Panc1 (cell line): ENCODE measurements around the gene RHBDL3. TPM values are rescaled to one million over a fixed set of nuclear protein-coding genes. Genes with fewer than 3 reads are reported as not detected.

Experiments
- ATAC-seq: fragments of 200-7000 bp; cut with Tn5 transposase; 2 replicates; pipeline ENCODE4 v1.9.1; 2020; ENCODE audit warnings: mild to moderate bottlenecking, moderate library complexity
- BruUV-seq: library from RNA; stranded (reverse); fragments of 400-500 nt; replicated peaks from 2 replicates; lab custom pipeline; 2021; lab: Mats Ljungman, UMichigan
- CTCF ChIA-PET: fragments of 300-600 bp; sonication (Branson Sonifier 250); formaldehyde crosslinking; loops from one replicate; lab custom pipeline; 2022; ENCODE audit warnings: antibody characterized with exemption; lab: Charles Lee
- POLR2A ChIA-PET: fragments of 300-600 bp; sonication (Branson Sonifier 250); formaldehyde crosslinking; loops from one replicate; lab custom pipeline; 2022; ENCODE audit warnings: antibody characterized with exemption; lab: Charles Lee
- DNase-seq: peaks from one replicate; pipeline ENCODE4 v3.0.0-alpha.2; 2010; ENCODE audit warnings: low read depth, low spot score
- H3K27ac ChIP-seq: 2 replicates; pipeline ENCODE4 v1.5.1; 2011; ENCODE audit warnings: mild to moderate bottlenecking, low read length, inconsistent platforms
- H3K27me3 ChIP-seq: fragments of 200-500 bp; sonication (Bioruptor generic); 2 replicates; pipeline ENCODE4 v1.6.0; 2014; ENCODE audit warnings: low read length, inconsistent platforms; ENCODE audit not compliant: control insufficient read depth, insufficient read depth
- H3K36me3 ChIP-seq: fragments of 200-500 bp; sonication (Bioruptor generic); 2 replicates; pipeline ENCODE4 v1.5.1; 2014; ENCODE audit warnings: inconsistent platforms, mild to moderate bottlenecking, low read length, moderate library complexity; ENCODE audit not compliant: control insufficient read depth, insufficient read depth
- H3K4me1 ChIP-seq: 2 replicates; pipeline ENCODE4 v1.5.1; 2011; ENCODE audit warnings: inconsistent platforms, mild to moderate bottlenecking, low read length, moderate library complexity; ENCODE audit not compliant: control insufficient read depth, insufficient read depth
- H3K4me3 ChIP-seq, 2 experiments: 2 replicates each; pipeline ENCODE4 v1.5.1; 2011 to 2012; ENCODE audit warnings: low read depth in 2 of 2, low read length in 2 of 2, mild to moderate bottlenecking in 2 of 2, inconsistent platforms in 1 of 2, moderate library complexity in 1 of 2
- H3K9me3 ChIP-seq: fragments of 200-500 bp; sonication (Bioruptor generic); 2 replicates; pipeline ENCODE4 v1.5.1; 2014; ENCODE audit warnings: low read depth, mild to moderate bottlenecking, inconsistent platforms, low read length, moderate library complexity; ENCODE audit not compliant: control insufficient read depth, insufficient read depth
- POLR2AphosphoS5 ChIP-seq: IDR thresholded peaks from 2 replicates; pipeline ENCODE4 v1.6.1; 2012; ENCODE audit warnings: mild to moderate bottlenecking, low read depth, low read length, moderate library complexity
- SIN3A ChIP-seq: IDR thresholded peaks from 2 replicates; pipeline ENCODE4 v1.6.1; 2012; ENCODE audit warnings: low read depth, mild to moderate bottlenecking, low read length, moderate library complexity, borderline replicate concordance; ENCODE audit not compliant: insufficient read depth
- TCF7L2 ChIP-seq: IDR thresholded peaks from 2 replicates; pipeline ENCODE4 v1.6.1; 2011; ENCODE audit warnings: mild to moderate bottlenecking, low read depth, low read length, inconsistent platforms
- in situ Hi-C: cut with HindIII; loops from 2 replicates; pipeline ENCODE4 v1.10.0; 2016; ENCODE audit warnings: low sequenced_read_pairs, low pct_unique_long_range_greater_than_20kb
- intact Hi-C: fragments of 100-400 bp; cut with micrococcal nuclease; formaldehyde crosslinking; loops from one replicate; pipeline ENCODE4 v1.10.0; 2022; ENCODE audit not compliant: unreplicated experiment
- total RNA-seq: library from RNA; stranded (reverse); gene quantifications from one replicate; pipeline ENCODE4 v1.2.1, GENCODE V29; 2021; ENCODE audit not compliant: unreplicated experiment
- TF ChIP-seq, protein P1 (sequence below): fragments of 450-650 bp; IDR thresholded peaks from 2 replicates; pipeline ENCODE4 v1.5.1; 2017; ENCODE audit warnings: mild to moderate bottlenecking
- TF ChIP-seq, protein P2 (sequence below), 2 experiments: IDR thresholded peaks; 2 replicates each; pipeline ENCODE4 v1.6.1; 2011 to 2012; ENCODE audit warnings: low read depth in 2 of 2, control low read depth in 1 of 2, low read length in 1 of 2, mild to moderate bottlenecking in 1 of 2, moderate library complexity in 1 of 2; ENCODE audit not compliant: insufficient read depth in 1 of 2

Gene RHBDL3
- total RNA-seq, 1 experiment from 2014 or later = 3.2 TPM

DNA sequence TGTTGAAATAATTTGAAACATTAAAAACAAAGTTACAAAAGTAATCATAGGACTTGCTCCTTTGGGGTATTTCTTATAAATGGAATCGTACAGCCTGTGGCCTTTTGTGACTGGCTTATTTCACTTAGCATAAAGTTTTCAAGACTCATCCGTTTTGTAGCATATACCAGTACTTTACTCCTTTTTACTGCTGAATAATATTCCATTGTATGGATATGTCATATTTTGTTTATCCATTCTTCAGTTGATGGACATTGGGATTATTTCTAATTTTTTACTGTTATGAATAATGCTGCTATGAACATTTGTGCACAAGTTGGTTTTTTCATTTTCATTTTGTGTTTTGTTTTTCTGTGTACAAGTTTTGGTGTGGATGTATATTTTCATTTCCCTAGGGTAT lies 30.0 kb upstream of the RHBDL3 start:
- BruUV-seq = no TSS peak
- ChIA-PET POLR2A (no interaction called here), CTCF (no interaction called here)
- Histone ChIP-seq H3K27ac (no peak overlapping the region), H3K9me3 (no peaks in the 10 kb centered on the region), H3K27me3 (no peaks in the 10 kb centered on the region), H3K4me3 (no peak overlapping the region), H3K4me1 (no peaks in the 10 kb centered on the region), H3K36me3 (no peaks in the 10 kb centered on the region)
- TF ChIP-seq TCF7L2 = no peak
- TF ChIP-seq SIN3A = no peak
- TF ChIP-seq, protein P1, sequence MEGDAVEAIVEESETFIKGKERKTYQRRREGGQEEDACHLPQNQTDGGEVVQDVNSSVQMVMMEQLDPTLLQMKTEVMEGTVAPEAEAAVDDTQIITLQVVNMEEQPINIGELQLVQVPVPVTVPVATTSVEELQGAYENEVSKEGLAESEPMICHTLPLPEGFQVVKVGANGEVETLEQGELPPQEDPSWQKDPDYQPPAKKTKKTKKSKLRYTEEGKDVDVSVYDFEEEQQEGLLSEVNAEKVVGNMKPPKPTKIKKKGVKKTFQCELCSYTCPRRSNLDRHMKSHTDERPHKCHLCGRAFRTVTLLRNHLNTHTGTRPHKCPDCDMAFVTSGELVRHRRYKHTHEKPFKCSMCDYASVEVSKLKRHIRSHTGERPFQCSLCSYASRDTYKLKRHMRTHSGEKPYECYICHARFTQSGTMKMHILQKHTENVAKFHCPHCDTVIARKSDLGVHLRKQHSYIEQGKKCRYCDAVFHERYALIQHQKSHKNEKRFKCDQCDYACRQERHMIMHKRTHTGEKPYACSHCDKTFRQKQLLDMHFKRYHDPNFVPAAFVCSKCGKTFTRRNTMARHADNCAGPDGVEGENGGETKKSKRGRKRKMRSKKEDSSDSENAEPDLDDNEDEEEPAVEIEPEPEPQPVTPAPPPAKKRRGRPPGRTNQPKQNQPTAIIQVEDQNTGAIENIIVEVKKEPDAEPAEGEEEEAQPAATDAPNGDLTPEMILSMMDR = no peak
- in situ Hi-C loops = no loop called here
- no peak for DNase-seq
- no peak for ATAC-seq
- intact Hi-C loops = no loop called here

DNA sequence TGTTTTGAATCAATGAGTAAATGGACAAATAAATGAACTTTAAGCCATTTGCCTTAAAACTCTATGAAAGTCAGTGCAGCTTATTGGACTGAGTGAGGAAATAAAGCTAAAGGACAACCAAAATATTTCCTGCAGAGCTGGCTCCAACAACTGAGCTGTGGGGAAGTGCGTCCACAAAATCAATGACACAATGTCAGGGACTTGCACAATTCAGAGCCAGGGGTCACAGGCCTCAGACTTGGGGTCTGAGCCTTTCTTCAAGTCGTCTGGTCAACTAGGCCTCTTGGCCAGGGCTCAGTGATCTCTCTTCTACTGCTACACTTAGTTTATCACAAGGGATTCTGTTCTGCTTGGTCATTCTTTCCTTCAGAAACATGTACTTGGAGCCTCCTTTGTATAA lies 26.2 kb upstream of the RHBDL3 start:
- in situ Hi-C loops = no loop called here
- POLR2A ChIA-PET = no interaction called here
- Histone ChIP-seq H3K4me3 (no peak overlapping the region), H3K4me1 (no peaks in the 10 kb centered on the region), H3K27me3 (no peaks in the 10 kb centered on the region), H3K36me3 (no peaks in the 10 kb centered on the region), H3K9me3 (no peaks in the 10 kb centered on the region), H3K27ac (no peak overlapping the region)
- no TSS peak for BruUV-seq
- CTCF ChIA-PET = no interaction called here
- intact Hi-C loops = no loop called here
- TF ChIP-seq, protein P2, sequence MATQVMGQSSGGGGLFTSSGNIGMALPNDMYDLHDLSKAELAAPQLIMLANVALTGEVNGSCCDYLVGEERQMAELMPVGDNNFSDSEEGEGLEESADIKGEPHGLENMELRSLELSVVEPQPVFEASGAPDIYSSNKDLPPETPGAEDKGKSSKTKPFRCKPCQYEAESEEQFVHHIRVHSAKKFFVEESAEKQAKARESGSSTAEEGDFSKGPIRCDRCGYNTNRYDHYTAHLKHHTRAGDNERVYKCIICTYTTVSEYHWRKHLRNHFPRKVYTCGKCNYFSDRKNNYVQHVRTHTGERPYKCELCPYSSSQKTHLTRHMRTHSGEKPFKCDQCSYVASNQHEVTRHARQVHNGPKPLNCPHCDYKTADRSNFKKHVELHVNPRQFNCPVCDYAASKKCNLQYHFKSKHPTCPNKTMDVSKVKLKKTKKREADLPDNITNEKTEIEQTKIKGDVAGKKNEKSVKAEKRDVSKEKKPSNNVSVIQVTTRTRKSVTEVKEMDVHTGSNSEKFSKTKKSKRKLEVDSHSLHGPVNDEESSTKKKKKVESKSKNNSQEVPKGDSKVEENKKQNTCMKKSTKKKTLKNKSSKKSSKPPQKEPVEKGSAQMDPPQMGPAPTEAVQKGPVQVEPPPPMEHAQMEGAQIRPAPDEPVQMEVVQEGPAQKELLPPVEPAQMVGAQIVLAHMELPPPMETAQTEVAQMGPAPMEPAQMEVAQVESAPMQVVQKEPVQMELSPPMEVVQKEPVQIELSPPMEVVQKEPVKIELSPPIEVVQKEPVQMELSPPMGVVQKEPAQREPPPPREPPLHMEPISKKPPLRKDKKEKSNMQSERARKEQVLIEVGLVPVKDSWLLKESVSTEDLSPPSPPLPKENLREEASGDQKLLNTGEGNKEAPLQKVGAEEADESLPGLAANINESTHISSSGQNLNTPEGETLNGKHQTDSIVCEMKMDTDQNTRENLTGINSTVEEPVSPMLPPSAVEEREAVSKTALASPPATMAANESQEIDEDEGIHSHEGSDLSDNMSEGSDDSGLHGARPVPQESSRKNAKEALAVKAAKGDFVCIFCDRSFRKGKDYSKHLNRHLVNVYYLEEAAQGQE (IDR thresholded peaks at IDR 0.05; ENCODE audit: insufficient read depth in 1 of 2, low read depth in 2 of 2, low read length in 1 of 2) = no peak
- TF ChIP-seq, protein P1 = no peak
- TF ChIP-seq SIN3A (no peak), TCF7L2 (no peak)
- ATAC-seq (no peak), DNase-seq (no peak)

DNA sequence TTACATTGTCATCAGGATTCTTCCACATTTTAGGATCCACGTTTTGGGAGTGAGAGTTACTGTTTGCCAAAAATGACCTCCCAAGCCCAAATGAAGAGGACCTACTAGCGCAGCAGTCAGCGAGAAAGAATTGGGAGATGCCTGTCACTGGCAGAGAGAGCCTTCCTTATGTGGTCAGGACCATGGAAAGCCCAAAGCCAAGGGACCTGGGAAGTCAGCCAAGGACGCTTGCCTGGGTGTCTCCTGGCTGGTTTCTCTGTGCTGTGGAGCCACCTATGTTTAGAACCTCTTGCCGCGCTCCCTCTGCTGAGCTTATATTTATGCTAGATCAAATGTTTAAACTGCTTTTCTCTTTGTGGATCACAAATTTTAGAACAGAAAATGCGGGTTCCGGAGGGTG lies 24.9 kb upstream of the RHBDL3 start:
- DNase-seq = no peak
- ATAC-seq = no peak
- CTCF ChIA-PET = interaction anchor here (0.6 to 1.1 kb wide), 2 partner anchors 12 to 193 kb away, joined by 3 to 6 read pairs; no protein-coding TSS in a partner anchor
- Histone ChIP-seq H3K4me3 (no peak overlapping the region), H3K27ac (no peak overlapping the region), H3K9me3 (no peaks in the 10 kb centered on the region), H3K36me3 (no peaks in the 10 kb centered on the region), H3K27me3 (no peaks in the 10 kb centered on the region), H3K4me1 (no peaks in the 10 kb centered on the region)
- intact Hi-C loops = no loop called here
- POLR2A ChIA-PET = no interaction called here
- TF ChIP-seq TCF7L2 (no peak), POLR2AphosphoS5 (no peak), SIN3A (no peak)
- TF ChIP-seq, protein P1 = no peak
- TF ChIP-seq, protein P2 (IDR thresholded peaks at IDR 0.05; ENCODE audit: insufficient read depth in 1 of 2, low read depth in 2 of 2, low read length in 1 of 2) = peak; percentile 71 to 78
- in situ Hi-C loops = no loop called here
- BruUV-seq = no TSS peak
